Measurements from ENCODE around the gene TCF25.

The TCF25 gene

DNA sequence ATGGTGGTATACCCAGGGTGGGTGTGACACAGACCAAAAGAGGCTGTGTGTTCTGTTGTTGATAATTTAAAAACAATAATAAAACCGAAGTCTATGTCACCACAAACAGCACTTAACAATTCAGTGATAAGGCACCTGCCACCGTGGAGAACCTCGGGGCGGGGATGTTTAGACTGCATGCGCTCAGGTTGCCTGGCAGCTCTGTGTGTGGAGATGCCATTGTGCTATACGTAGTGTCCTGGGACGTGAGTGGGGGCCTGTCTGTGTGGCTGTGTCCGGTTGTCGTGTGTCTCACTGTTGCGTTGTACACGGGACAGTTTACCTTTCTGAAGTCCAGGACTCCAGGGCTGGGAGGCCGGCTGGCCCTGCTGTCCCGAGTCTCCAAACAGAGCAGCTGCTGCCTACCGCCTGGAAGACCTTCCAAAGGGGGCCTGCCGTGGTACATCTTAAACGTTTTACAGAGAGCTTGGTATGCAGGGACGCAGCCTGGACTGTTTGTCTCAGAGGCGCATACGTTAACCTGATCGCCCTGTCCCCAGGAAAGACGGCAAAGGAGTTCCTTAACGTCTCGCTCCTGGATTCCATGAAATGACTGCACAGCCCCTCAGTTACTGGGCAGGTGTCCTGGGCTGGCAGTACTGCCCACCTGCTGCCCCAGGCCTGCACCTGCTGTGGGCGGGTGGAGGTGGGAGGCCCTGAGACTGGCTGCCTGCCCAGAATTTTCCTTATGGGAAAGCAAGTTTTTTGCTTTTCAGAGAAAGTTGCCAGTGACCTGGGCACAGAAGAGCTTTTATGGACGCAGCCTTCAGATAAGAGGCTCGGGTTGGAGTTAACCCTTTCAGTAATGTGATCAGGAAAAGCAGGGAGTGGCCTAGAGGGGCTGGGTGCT lies 26.1 kb upstream of the TCF25 start:
- Histone ChIP-seq H3K36me3 (ENCODE audit: control insufficient read depth, insufficient read depth, low read length) (no peaks in the 10 kb centered on the region), H3K27me3 (replicated peaks; ENCODE audit: control insufficient read depth, insufficient read depth, low read length, poor library complexity, severe bottlenecking) (no peaks in the 10 kb centered on the region), H3K9me3 (ENCODE audit: control insufficient read depth, low read length) (no peaks in the 10 kb centered on the region), H3K4me3 (ENCODE audit: insufficient read depth, low read depth, low read length, poor library complexity, severe bottlenecking) (no peak overlapping the region), H3K27ac (ENCODE audit: insufficient read depth, low read length, poor library complexity, severe bottlenecking) (no peak overlapping the region), H3K4me1 (ENCODE audit: control insufficient read depth, insufficient read depth, low read length, poor library complexity, severe bottlenecking) (peaks cover 9% of the 10 kb centered on the region)
- no peak for DNase-seq

GRCh38 chr16:89847940-89848297 lies 25.5 kb upstream of the TCF25 start:
- Histone ChIP-seq H3K4me1 (ENCODE audit: control insufficient read depth, insufficient read depth, low read length, poor library complexity, severe bottlenecking) (peaks cover 9% of the 10 kb centered on the region), H3K36me3 (ENCODE audit: control insufficient read depth, insufficient read depth, low read length) (no peaks in the 10 kb centered on the region), H3K27ac (ENCODE audit: insufficient read depth, low read length, poor library complexity, severe bottlenecking) (no peak overlapping the region), H3K9me3 (ENCODE audit: control insufficient read depth, low read length) (no peaks in the 10 kb centered on the region), H3K4me3 (ENCODE audit: insufficient read depth, low read depth, low read length, poor library complexity, severe bottlenecking) (no peak overlapping the region), H3K27me3 (replicated peaks; ENCODE audit: control insufficient read depth, insufficient read depth, low read length, poor library complexity, severe bottlenecking) (no peaks in the 10 kb centered on the region)
- no peak for DNase-seq

DNA sequence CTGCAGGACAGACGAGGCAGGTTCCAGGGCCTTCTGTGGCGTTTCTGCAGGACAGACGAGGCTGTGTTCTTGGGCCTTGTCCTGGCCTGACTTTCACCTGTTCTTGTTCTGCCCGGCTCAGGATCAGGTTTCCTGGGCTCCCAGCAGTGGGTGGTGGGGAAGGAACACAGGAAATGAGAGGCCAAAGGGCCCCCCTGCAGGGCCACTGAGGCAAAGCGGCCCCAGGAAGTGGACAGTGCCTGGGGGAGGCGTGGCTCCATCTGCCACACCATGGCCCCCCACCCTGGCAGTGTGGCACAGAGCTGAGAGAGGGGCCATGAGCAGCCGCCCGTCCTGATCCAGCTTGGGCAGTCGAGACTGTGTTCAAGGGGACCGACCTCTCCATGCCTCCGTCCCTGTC lies 24.4 kb upstream of the TCF25 start:
- Histone ChIP-seq H3K36me3 (ENCODE audit: control insufficient read depth, insufficient read depth, low read length) (no peaks in the 10 kb centered on the region), H3K27ac (ENCODE audit: insufficient read depth, low read length, poor library complexity, severe bottlenecking) (no peak overlapping the region), H3K9me3 (ENCODE audit: control insufficient read depth, low read length) (no peaks in the 10 kb centered on the region), H3K4me3 (ENCODE audit: insufficient read depth, low read depth, low read length, poor library complexity, severe bottlenecking) (no peak overlapping the region), H3K4me1 (ENCODE audit: control insufficient read depth, insufficient read depth, low read length, poor library complexity, severe bottlenecking) (peaks cover 9% of the 10 kb centered on the region), H3K27me3 (replicated peaks; ENCODE audit: control insufficient read depth, insufficient read depth, low read length, poor library complexity, severe bottlenecking) (no peaks in the 10 kb centered on the region)
- no peak for DNase-seq

DNA sequence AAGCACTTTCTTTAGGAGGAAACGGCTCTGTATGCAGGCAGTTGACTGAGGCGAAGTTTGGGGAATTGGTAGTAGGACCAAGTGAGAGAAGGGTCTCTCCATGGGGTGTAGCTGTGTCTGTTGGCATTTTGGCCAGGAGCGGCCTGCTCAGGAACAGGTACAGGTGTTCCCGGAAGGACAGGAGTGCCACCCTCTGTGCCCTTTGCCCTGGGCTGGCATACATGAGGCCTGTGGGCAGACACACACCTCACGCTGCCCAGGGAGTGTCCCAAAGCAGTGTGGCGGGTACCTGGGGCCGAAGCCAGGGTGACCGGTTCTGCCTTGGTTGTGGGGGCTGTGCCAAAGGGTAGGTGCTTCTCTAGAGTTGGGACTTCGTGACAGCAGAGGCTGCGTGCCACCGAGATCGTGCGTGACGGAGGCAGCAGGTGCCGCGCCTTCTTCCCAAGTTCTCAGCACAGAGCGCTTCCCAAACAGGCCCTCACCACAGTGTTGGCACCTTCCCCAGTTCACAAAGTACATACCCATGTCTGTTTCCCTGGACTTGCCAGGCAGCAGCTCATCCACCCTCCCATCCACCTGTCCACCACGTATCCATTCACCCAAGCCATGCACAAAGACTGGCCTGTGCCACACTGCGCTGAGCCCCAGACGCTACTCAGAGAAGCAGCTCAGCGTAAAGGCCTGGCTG lies 19.9 kb upstream of the TCF25 start:
- Histone ChIP-seq H3K27ac (ENCODE audit: insufficient read depth, low read length, poor library complexity, severe bottlenecking) (no peak overlapping the region), H3K27me3 (replicated peaks; ENCODE audit: control insufficient read depth, insufficient read depth, low read length, poor library complexity, severe bottlenecking) (no peaks in the 10 kb centered on the region), H3K36me3 (ENCODE audit: control insufficient read depth, insufficient read depth, low read length) (no peaks in the 10 kb centered on the region), H3K4me1 (ENCODE audit: control insufficient read depth, insufficient read depth, low read length, poor library complexity, severe bottlenecking) (no peaks in the 10 kb centered on the region), H3K9me3 (ENCODE audit: control insufficient read depth, low read length) (no peaks in the 10 kb centered on the region), H3K4me3 (ENCODE audit: insufficient read depth, low read depth, low read length, poor library complexity, severe bottlenecking) (no peak overlapping the region)
- no peak for DNase-seq

GRCh38 chr16:89855301-89855945 lies 18.0 kb upstream of the TCF25 start:
- DNase-seq, result no peak
- H3K27ac ChIP-seq (ENCODE audit: insufficient read depth, low read length, poor library complexity, severe bottlenecking), result no peak overlapping the region
- H3K9me3 ChIP-seq (ENCODE audit: control insufficient read depth, low read length), result no peaks in the 10 kb centered on the region
- no peaks in the 10 kb centered on the region for H3K36me3 ChIP-seq (ENCODE audit: control insufficient read depth, insufficient read depth, low read length)
- no peaks in the 10 kb centered on the region for H3K27me3 ChIP-seq (replicated peaks; ENCODE audit: control insufficient read depth, insufficient read depth, low read length, poor library complexity, severe bottlenecking)
- no peaks in the 10 kb centered on the region for H3K4me1 ChIP-seq (ENCODE audit: control insufficient read depth, insufficient read depth, low read length, poor library complexity, severe bottlenecking)
- H3K4me3 ChIP-seq (ENCODE audit: insufficient read depth, low read depth, low read length, poor library complexity, severe bottlenecking), result no peak overlapping the region

- Histone ChIP-seq H3K9me3 (ENCODE audit: control insufficient read depth, low read length) (no peaks in the 10 kb centered on the region), H3K4me1 (ENCODE audit: control insufficient read depth, insufficient read depth, low read length, poor library complexity, severe bottlenecking) (peaks cover 5% of the 10 kb centered on the region), H3K27me3 (replicated peaks; ENCODE audit: control insufficient read depth, insufficient read depth, low read length, poor library complexity, severe bottlenecking) (no peaks in the 10 kb centered on the region), H3K36me3 (ENCODE audit: control insufficient read depth, insufficient read depth, low read length) (no peaks in the 10 kb centered on the region), H3K4me3 (ENCODE audit: insufficient read depth, low read depth, low read length, poor library complexity, severe bottlenecking) (no peak overlapping the region), H3K27ac (ENCODE audit: insufficient read depth, low read length, poor library complexity, severe bottlenecking) (no peak overlapping the region)
- DNase-seq, result no peak
Observed at GRCh38 chr16:89855986-89856385, 17.4 kb upstream of the TCF25 start.

- H3K4me3 ChIP-seq (ENCODE audit: insufficient read depth, low read depth, low read length, poor library complexity, severe bottlenecking), result no peak overlapping the region
- H3K36me3 ChIP-seq (ENCODE audit: control insufficient read depth, insufficient read depth, low read length), result no peaks in the 10 kb centered on the region
- H3K27ac ChIP-seq (ENCODE audit: insufficient read depth, low read length, poor library complexity, severe bottlenecking), result no peak overlapping the region
Observed at GRCh38 chr16:89858973-89859614, 14.3 kb upstream of the TCF25 start.

GRCh38 chr16:89859615-89860007 lies 13.8 kb upstream of the TCF25 start:
- no peak for DNase-seq
- H3K9me3 ChIP-seq (ENCODE audit: control insufficient read depth, low read length), result no peaks in the 10 kb centered on the region
- H3K27me3 ChIP-seq (replicated peaks; ENCODE audit: control insufficient read depth, insufficient read depth, low read length, poor library complexity, severe bottlenecking), result no peaks in the 10 kb centered on the region
- H3K27ac ChIP-seq (ENCODE audit: insufficient read depth, low read length, poor library complexity, severe bottlenecking), result no peak overlapping the region
- H3K4me1 ChIP-seq (ENCODE audit: control insufficient read depth, insufficient read depth, low read length, poor library complexity, severe bottlenecking), result peaks cover 27% of the 10 kb centered on the region
- no peaks in the 10 kb centered on the region for H3K36me3 ChIP-seq (ENCODE audit: control insufficient read depth, insufficient read depth, low read length)
- H3K4me3 ChIP-seq (ENCODE audit: insufficient read depth, low read depth, low read length, poor library complexity, severe bottlenecking), result no peak overlapping the region

More at GRCh38 chr16:89858973-89859614, 14.3 kb upstream of the TCF25 start:
- Histone ChIP-seq H3K9me3 (ENCODE audit: control insufficient read depth, low read length) (no peaks in the 10 kb centered on the region), H3K27me3 (replicated peaks; ENCODE audit: control insufficient read depth, insufficient read depth, low read length, poor library complexity, severe bottlenecking) (no peaks in the 10 kb centered on the region), H3K4me1 (ENCODE audit: control insufficient read depth, insufficient read depth, low read length, poor library complexity, severe bottlenecking) (peaks cover 21% of the 10 kb centered on the region)
- DNase-seq, result no peak

DNA sequence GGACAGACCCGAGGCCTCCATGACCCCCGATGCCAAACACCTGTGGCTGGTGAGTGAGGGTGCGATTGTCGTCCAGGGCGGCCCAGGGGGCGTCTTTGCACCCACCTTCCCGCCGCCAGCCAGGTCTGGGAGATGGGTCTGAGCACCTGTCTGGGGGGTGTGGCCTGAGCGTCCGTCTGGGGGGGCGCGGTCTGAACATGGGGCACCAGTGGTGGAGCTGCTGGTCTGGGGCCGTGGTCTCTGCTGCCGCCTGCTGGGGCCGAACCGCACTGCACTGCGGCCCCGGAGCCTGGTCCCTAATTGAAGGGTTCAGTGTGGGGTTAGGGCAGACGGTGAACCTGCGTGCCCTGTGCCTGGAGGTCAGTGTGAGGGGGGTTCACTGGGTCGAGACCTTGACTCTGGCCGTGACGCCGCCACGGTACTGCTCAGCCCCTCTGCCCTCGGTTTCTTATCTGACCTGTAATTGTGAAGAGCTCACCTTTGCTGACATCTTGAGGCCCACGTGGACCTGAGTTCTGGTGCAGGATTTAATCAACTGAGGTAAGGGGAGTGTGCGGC lies 12.6 kb upstream of the TCF25 start:
- H3K36me3 ChIP-seq (ENCODE audit: control insufficient read depth, insufficient read depth, low read length), result no peaks in the 10 kb centered on the region
- no peaks in the 10 kb centered on the region for H3K9me3 ChIP-seq (ENCODE audit: control insufficient read depth, low read length)
- H3K4me1 ChIP-seq (ENCODE audit: control insufficient read depth, insufficient read depth, low read length, poor library complexity, severe bottlenecking), result peaks cover 27% of the 10 kb centered on the region
- H3K27me3 ChIP-seq (replicated peaks; ENCODE audit: control insufficient read depth, insufficient read depth, low read length, poor library complexity, severe bottlenecking), result no peaks in the 10 kb centered on the region
- DNase-seq, result peak; percentile 61 to 70 (median 63)
- no peak overlapping the region for H3K27ac ChIP-seq (ENCODE audit: insufficient read depth, low read length, poor library complexity, severe bottlenecking)
- H3K4me3 ChIP-seq (ENCODE audit: insufficient read depth, low read depth, low read length, poor library complexity, severe bottlenecking), result no peak overlapping the region
